Erythroblast (primary cell): ENCODE measurements around the gene GJA4.

ENCODE experiments used
- DNase-seq, 2 experiments: peaks; one replicate each; lab custom pipeline; 2025; lab: John Stamatoyannopoulos, UW
- GATA1 ChIP-seq: IDR thresholded peaks from 2 replicates; pipeline ENCODE4 v1.6.1; 2011; ENCODE audit warnings: low read depth, mild to moderate bottlenecking, control low read depth, low read length, moderate library complexity
- POLR2A ChIP-seq: IDR thresholded peaks from 2 replicates; pipeline ENCODE4 v1.6.1; 2011; ENCODE audit warnings: mild to moderate bottlenecking, low read length

Gene GJA4

GRCh38 chr1:34822202-34822601 lies 29.4 kb downstream of the GJA4 start:
- TF ChIP-seq POLR2A (no peak), GATA1 (no peak)
- no peak for DNase-seq

GRCh38 chr1:34824817-34825454 lies 32.1 kb downstream of the GJA4 start:
- TF ChIP-seq POLR2A, result no peak
- TF ChIP-seq GATA1, result no peak
- DNase-seq, result no peak

- DNase-seq, result no peak
- TF ChIP-seq GATA1 (no peak), POLR2A (no peak)
Observed at GRCh38 chr1:34825455-34826091, 32.8 kb downstream of the GJA4 start.

GRCh38 chr1:34827341-34827941 lies 34.6 kb downstream of the GJA4 start:
- DNase-seq, result no peak
- TF ChIP-seq GATA1, result no peak
- no peak for TF ChIP-seq POLR2A

- no peak for TF ChIP-seq POLR2A
- TF ChIP-seq GATA1, result no peak
- DNase-seq, result no peak
Observed at GRCh38 chr1:34828611-34829010, 35.8 kb downstream of the GJA4 start.

GRCh38 chr1:34829250-34829649 lies 36.5 kb downstream of the GJA4 start:
- DNase-seq, result no peak
- no peak for TF ChIP-seq POLR2A
- TF ChIP-seq GATA1, result no peak

- no peak for DNase-seq
- TF ChIP-seq GATA1, result no peak
Observed at GRCh38 chr1:34831721-34832246, 39.0 kb downstream of the GJA4 start.

- TF ChIP-seq GATA1 (no peak), POLR2A (no peak)
- DNase-seq, result no peak
Observed at GRCh38 chr1:34833711-34834110, 40.9 kb downstream of the GJA4 start.

GRCh38 chr1:34839526-34840305 lies 46.9 kb downstream of the GJA4 start:
- no peak for TF ChIP-seq GATA1
- TF ChIP-seq POLR2A, result no peak
- DNase-seq, result no peak

GRCh38 chr1:34840426-34840825 lies 47.6 kb downstream of the GJA4 start:
- TF ChIP-seq GATA1, result no peak
- no peak for TF ChIP-seq POLR2A
- no peak for DNase-seq

- DNase-seq, result no peak
Observed at GRCh38 chr1:34842073-34842472, 49.3 kb downstream of the GJA4 start.

GRCh38 chr1:34842952-34843371 lies 50.2 kb downstream of the GJA4 start:
- no peak for DNase-seq

More at GRCh38 chr1:34842073-34842472, 49.3 kb downstream of the GJA4 start:
- TF ChIP-seq POLR2A (no peak), GATA1 (no peak)

More at GRCh38 chr1:34842952-34843371, 50.2 kb downstream of the GJA4 start:
- TF ChIP-seq GATA1 (no peak), POLR2A (no peak)
